Adrenal gland (tissue), 5 donors: ENCODE measurements around the gene PAK5.

Experiments
- POLR2A ChIP-seq, 2 donors: fragments of 450-650 bp; IDR thresholded peaks; one replicate each; pipeline ENCODE4 v1.6.1; 2017; ENCODE audit warnings: antibody characterized with exemption in 2 of 2, mild to moderate bottlenecking in 2 of 2, moderate library complexity in 1 of 2
- TF ChIP-seq, protein P1 (sequence below), 6 experiments: fragments of 450-650 bp in 4 of 6; fragments of 200-600 bp in 2 of 6; sonication (generic) in 1 of 6; IDR thresholded peaks; 1 replicate in 5 of 6; 2 replicates in 1 of 6; pipeline versions ENCODE4 v1.5.1 to v1.8.0; 2016 to 2021; ENCODE audit warnings: antibody characterized with exemption in 6 of 6, mild to moderate bottlenecking in 2 of 6, moderate library complexity in 1 of 6
- donor health status: DM: no; HTN: no; CAD: no.

DNA sequence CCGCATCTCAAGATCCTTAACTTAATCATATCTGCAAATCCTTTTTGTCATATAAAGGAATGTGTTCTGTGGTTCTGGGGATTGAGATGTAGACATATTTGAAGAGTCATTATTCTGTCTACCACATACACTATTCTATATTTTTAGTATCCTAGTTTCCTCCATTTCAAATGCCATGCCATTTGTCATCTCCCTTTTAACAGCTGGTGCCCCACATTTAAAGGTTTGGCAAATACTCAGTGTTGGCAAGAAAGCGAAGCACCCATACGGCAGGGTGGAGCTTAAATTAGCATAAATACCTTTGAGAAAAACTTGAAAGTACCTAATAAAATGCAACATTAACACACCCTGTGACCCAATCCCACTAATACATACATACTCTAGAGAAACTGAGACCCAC, 31.7 kb downstream of the PAK5 start:
- TF ChIP-seq, protein P1, sequence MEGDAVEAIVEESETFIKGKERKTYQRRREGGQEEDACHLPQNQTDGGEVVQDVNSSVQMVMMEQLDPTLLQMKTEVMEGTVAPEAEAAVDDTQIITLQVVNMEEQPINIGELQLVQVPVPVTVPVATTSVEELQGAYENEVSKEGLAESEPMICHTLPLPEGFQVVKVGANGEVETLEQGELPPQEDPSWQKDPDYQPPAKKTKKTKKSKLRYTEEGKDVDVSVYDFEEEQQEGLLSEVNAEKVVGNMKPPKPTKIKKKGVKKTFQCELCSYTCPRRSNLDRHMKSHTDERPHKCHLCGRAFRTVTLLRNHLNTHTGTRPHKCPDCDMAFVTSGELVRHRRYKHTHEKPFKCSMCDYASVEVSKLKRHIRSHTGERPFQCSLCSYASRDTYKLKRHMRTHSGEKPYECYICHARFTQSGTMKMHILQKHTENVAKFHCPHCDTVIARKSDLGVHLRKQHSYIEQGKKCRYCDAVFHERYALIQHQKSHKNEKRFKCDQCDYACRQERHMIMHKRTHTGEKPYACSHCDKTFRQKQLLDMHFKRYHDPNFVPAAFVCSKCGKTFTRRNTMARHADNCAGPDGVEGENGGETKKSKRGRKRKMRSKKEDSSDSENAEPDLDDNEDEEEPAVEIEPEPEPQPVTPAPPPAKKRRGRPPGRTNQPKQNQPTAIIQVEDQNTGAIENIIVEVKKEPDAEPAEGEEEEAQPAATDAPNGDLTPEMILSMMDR (IDR thresholded peaks at IDR 0.05), result no peak
- TF ChIP-seq POLR2A (IDR thresholded peaks at IDR 0.05), result no peak
